ENCODE measurements around the gene FNBP1L. TPM values are rescaled to one million over a fixed set of nuclear protein-coding genes. Genes with fewer than 3 reads are reported as not detected.

Gene FNBP1L
- total and polyA plus RNA-seq, 2 donors from 2014 or later: 32.7 to 57.3 TPM

GRCh38 chr1:93435443-93435842 is 12.5 kb upstream of the FNBP1L start:
- Histone ChIP-seq H3K4me3 (ENCODE audit: low read length in 3 of 3) (no peak overlapping the region), H3K36me3 (ENCODE audit: control insufficient read depth in 2 of 3, insufficient read depth in 3 of 3, low read length in 3 of 3) (no peaks in the 10 kb centered on the region), H3K9ac (ENCODE audit: low read length in 3 of 3) (no peak overlapping the region), H3K4me1 (ENCODE audit: control insufficient read depth in 2 of 3, insufficient read depth in 2 of 3, low read depth in 1 of 3, low read length in 3 of 3) (peaks cover 0 to 3% (median 0%) of the 10 kb centered on the region in 3 donors), H3K9me3 (ENCODE audit: control insufficient read depth in 2 of 3, insufficient read depth in 1 of 3, low read length in 3 of 3) (no peaks in the 10 kb centered on the region), H3K27ac (ENCODE audit: low read depth in 2 of 2, low read length in 2 of 2) (no peak overlapping the region), H3K27me3 (ENCODE audit: control insufficient read depth, insufficient read depth, low read length) (no peaks in the 10 kb centered on the region)
- DNase-seq (no peak), FAIRE-seq (no peak)
- no peak for TF ChIP-seq CTCF (IDR thresholded peaks at IDR 0.05; ENCODE audit: borderline replicate concordance, extremely low read depth, insufficient read depth)
- intact Hi-C loops (cut with DNase I): no loop called here

- intact Hi-C loops (cut with DNase I): no loop called here
- TF ChIP-seq CTCF (IDR thresholded peaks at IDR 0.05; ENCODE audit: borderline replicate concordance, extremely low read depth, insufficient read depth): no peak
- H3K4me3 ChIP-seq (ENCODE audit: low read length in 3 of 3): no peak overlapping the region
- H3K27ac ChIP-seq (ENCODE audit: low read depth in 2 of 2, low read length in 2 of 2): no peak overlapping the region
- DNase-seq (no peak), FAIRE-seq (peak; percentile 17)
- H3K9me3 ChIP-seq (ENCODE audit: control insufficient read depth in 2 of 3, insufficient read depth in 1 of 3, low read length in 3 of 3): no peaks in the 10 kb centered on the region
- peaks cover 0 to 3% (median 0%) of the 10 kb centered on the region in 3 donors for H3K4me1 ChIP-seq (ENCODE audit: control insufficient read depth in 2 of 3, insufficient read depth in 2 of 3, low read depth in 1 of 3, low read length in 3 of 3)
- no peaks in the 10 kb centered on the region for H3K36me3 ChIP-seq (ENCODE audit: control insufficient read depth in 2 of 3, insufficient read depth in 3 of 3, low read length in 3 of 3)
- H3K27me3 ChIP-seq (ENCODE audit: control insufficient read depth, insufficient read depth, low read length): no peaks in the 10 kb centered on the region
- H3K9ac ChIP-seq (ENCODE audit: low read length in 3 of 3): no peak overlapping the region
Measured at GRCh38 chr1:93436496-93436895, 11.4 kb upstream of the FNBP1L start.

GRCh38 chr1:93437976-93438605 is 9.8 kb upstream of the FNBP1L start:
- H3K27me3 ChIP-seq (ENCODE audit: control insufficient read depth, insufficient read depth, low read length): no peaks in the 10 kb centered on the region
- no peaks in the 10 kb centered on the region for H3K9me3 ChIP-seq (ENCODE audit: control insufficient read depth in 2 of 3, insufficient read depth in 1 of 3, low read length in 3 of 3)
- peak; percentile 96 for FAIRE-seq
- H3K4me1 ChIP-seq (ENCODE audit: control insufficient read depth in 2 of 3, insufficient read depth in 2 of 3, low read depth in 1 of 3, low read length in 3 of 3): peaks cover 0 to 3% (median 0%) of the 10 kb centered on the region in 3 donors
- no peak overlapping the region for H3K4me3 ChIP-seq (ENCODE audit: low read length in 3 of 3)
- peak; percentile 58 for TF ChIP-seq CTCF (IDR thresholded peaks at IDR 0.05; ENCODE audit: borderline replicate concordance, extremely low read depth, insufficient read depth)
- DNase-seq: peak in 2 of 5 donors; percentile 60 to 76
- no peak overlapping the region for H3K9ac ChIP-seq (ENCODE audit: low read length in 3 of 3)
- no peak overlapping the region for H3K27ac ChIP-seq (ENCODE audit: low read depth in 2 of 2, low read length in 2 of 2)
- intact Hi-C loops (cut with DNase I): no loop called here
- no peaks in the 10 kb centered on the region for H3K36me3 ChIP-seq (ENCODE audit: control insufficient read depth in 2 of 3, insufficient read depth in 3 of 3, low read length in 3 of 3)

- FAIRE-seq (no peak), DNase-seq (no peak)
- intact Hi-C loops (cut with DNase I): no loop called here
- H3K27me3 ChIP-seq (ENCODE audit: control insufficient read depth, insufficient read depth, low read length): no peaks in the 10 kb centered on the region
- H3K9me3 ChIP-seq (ENCODE audit: control insufficient read depth in 2 of 3, insufficient read depth in 1 of 3, low read length in 3 of 3): no peaks in the 10 kb centered on the region
- H3K36me3 ChIP-seq (ENCODE audit: control insufficient read depth in 2 of 3, insufficient read depth in 3 of 3, low read length in 3 of 3): no peaks in the 10 kb centered on the region
- H3K4me1 ChIP-seq (ENCODE audit: control insufficient read depth in 2 of 3, insufficient read depth in 2 of 3, low read depth in 1 of 3, low read length in 3 of 3): peaks cover 0 to 3% (median 0%) of the 10 kb centered on the region in 3 donors
- TF ChIP-seq CTCF (IDR thresholded peaks at IDR 0.05; ENCODE audit: borderline replicate concordance, extremely low read depth, insufficient read depth): no peak
- no peak overlapping the region for H3K27ac ChIP-seq (ENCODE audit: low read depth in 2 of 2, low read length in 2 of 2)
- H3K4me3 ChIP-seq (ENCODE audit: low read length in 3 of 3): no peak overlapping the region
- H3K9ac ChIP-seq (ENCODE audit: low read length in 3 of 3): no peak overlapping the region
Measured at GRCh38 chr1:93438716-93439115, 9.2 kb upstream of the FNBP1L start.

Measured in kidney (tissue), 14 donors.